K562 (cell line): Measurements from ENCODE around the gene FBXW11. TPM values are rescaled to one million over a fixed set of nuclear protein-coding genes. Genes with fewer than 3 reads are reported as not detected.
A peak's percentile ranks its signal among the peaks of the same experiment; 100 is the strongest.

Experiments
- ATAC-seq: fragments of 200-7000 bp; cut with Tn5 transposase; 3 replicates; pipeline ENCODE4 v1.9.1; 2020; ENCODE audit warnings: moderate library complexity
- BruUV-seq: library from RNA; stranded (reverse); fragments of 400-500 nt; replicated peaks from 2 replicates; lab custom pipeline; 2021; lab: Mats Ljungman, UMichigan
- CTCF ChIA-PET: fragments of 300-600 bp; formaldehyde crosslinking; extraction: SDS; loops from one replicate; lab custom pipeline; 2021; ENCODE audit warnings: low intra/inter-chr PET ratio; lab: Yijun Ruan, JAX
- POLR2A ChIA-PET: fragments of 300-600, 350-650 bp; sonication (Branson Sonifier 250); formaldehyde crosslinking; extraction: SDS; loops from one replicate; lab custom pipeline; 2021; ENCODE audit warnings: antibody characterized with exemption, inconsistent platforms; lab: Yijun Ruan, JAX
- DNase-seq, 4 experiments: peaks; one replicate each; pipeline versions ENCODE4 v3.0.0 to v3.0.0-alpha.2; 2011 to 2018; ENCODE audit warnings: low spot score in 3 of 4, mixed read lengths in 3 of 4; ENCODE audit errors: extremely low read depth in 1 of 4
- FAIRE-seq: peaks from 2 replicates; lab custom pipeline; 2011; peaks lifted over from hg19 to GRCh38; lab: Jason Lieb, UNC
- H2AFZ ChIP-seq: 2 replicates; pipeline ENCODE4 v1.6.0; 2011; ENCODE audit warnings: low read depth, low read length, control low read depth, inconsistent platforms
- H3K27ac ChIP-seq: fragments of 200-600 bp; 3 replicates; pipeline ENCODE4 v1.8.0; 2011; ENCODE audit warnings: low read depth, mild to moderate bottlenecking, control low read depth, inconsistent platforms, low read length, moderate library complexity, mixed read lengths; ENCODE audit errors: extremely low read depth
- H3K27me3 ChIP-seq, 2 experiments: fragments of 300-600 bp in 1 of 2; 2 replicates in 1 of 2; 3 replicates in 1 of 2; pipeline versions ENCODE4 v1.6.0 to v1.8.0; 2011; ENCODE audit warnings: inconsistent platforms in 2 of 2, low read length in 2 of 2, mild to moderate bottlenecking in 1 of 2, mixed read lengths in 1 of 2, moderate library complexity in 1 of 2; ENCODE audit not compliant: control insufficient read depth in 2 of 2, insufficient read depth in 2 of 2
- H3K36me3 ChIP-seq: fragments of 300-600 bp; 3 replicates; pipeline ENCODE4 v1.8.0; 2011; ENCODE audit warnings: mild to moderate bottlenecking, low read length, inconsistent platforms; ENCODE audit not compliant: control insufficient read depth, insufficient read depth
- H3K4me1 ChIP-seq, 2 experiments: fragments of 200-600 bp in 1 of 2; replicated peaks in 1 of 2; 2 replicates in 1 of 2; 3 replicates in 1 of 2; pipeline versions ENCODE4 v1.5.1 to v1.8.0; 2011; ENCODE audit warnings: inconsistent platforms in 2 of 2, low read length in 2 of 2, mild to moderate bottlenecking in 1 of 2, mixed read lengths in 1 of 2, moderate library complexity in 1 of 2; ENCODE audit not compliant: control insufficient read depth in 2 of 2, insufficient read depth in 2 of 2
- H3K4me2 ChIP-seq: 2 replicates; pipeline ENCODE4 v1.6.1; 2011; ENCODE audit warnings: low read length, control low read depth, inconsistent platforms, mixed read lengths; ENCODE audit not compliant: insufficient read depth
- H3K4me3 ChIP-seq: fragments of 200-600 bp; sonication (generic), shearing (Covaris generic); 2 replicates; pipeline ENCODE4 v1.5.1; 2016; ENCODE audit warnings: control low read depth, inconsistent platforms
- H3K79me2 ChIP-seq: fragments of 200-600 bp; 3 replicates; pipeline ENCODE4 v1.8.0; 2011; ENCODE audit warnings: low read length, inconsistent platforms; ENCODE audit not compliant: control insufficient read depth, insufficient read depth
- H3K9ac ChIP-seq, 2 experiments: 2 replicates each; pipeline versions ENCODE4 v1.6.0 to v1.6.1; 2011; ENCODE audit warnings: low read depth in 2 of 2, low read length in 2 of 2, control low read depth in 1 of 2, inconsistent platforms in 1 of 2, mild to moderate bottlenecking in 1 of 2, mixed read lengths in 1 of 2; ENCODE audit not compliant: insufficient read depth in 1 of 2
- H3K9me1 ChIP-seq: one replicate; pipeline ENCODE4 v1.6.0; 2011; ENCODE audit warnings: inconsistent platforms, mild to moderate bottlenecking, low read length, moderate library complexity; ENCODE audit not compliant: control insufficient read depth, insufficient read depth
- H3K9me3 ChIP-seq: replicated peaks from 2 replicates; pipeline ENCODE4 v1.5.1; 2011; ENCODE audit warnings: low read depth, low read length, inconsistent platforms; ENCODE audit not compliant: control insufficient read depth, insufficient read depth
- H4K20me1 ChIP-seq: replicated peaks from 2 replicates; pipeline ENCODE4 v1.6.1; 2011; ENCODE audit warnings: low read length, inconsistent platforms, mixed read lengths; ENCODE audit not compliant: control insufficient read depth, insufficient read depth
- ATF3 ChIP-seq, 2 experiments: fragments of 450-650 bp in 1 of 2; sonication (generic) in 1 of 2; formaldehyde crosslinking in 1 of 2; IDR thresholded peaks in 1 of 2; conservative IDR thresholded peaks in 1 of 2; 2 replicates each; pipeline versions ENCODE4 v1.6.1 to v1.8.1; 2016 to 2023; ENCODE audit warnings: mild to moderate bottlenecking in 2 of 2, moderate library complexity in 2 of 2, inconsistent platforms in 1 of 2, missing genetic modification reagents in 1 of 2
- CEBPB ChIP-seq: fragments of 450-650 bp; IDR thresholded peaks from 2 replicates; pipeline ENCODE4 v1.6.1; 2016; ENCODE audit warnings: missing genetic modification characterization, missing compliant biosample characterization
- MBD2 ChIP-seq: sonication (generic); IDR thresholded peaks from 2 replicates; pipeline ENCODE4 v1.6.1; 2016; ENCODE audit warnings: low read depth, borderline replicate concordance
- TRIM24 ChIP-seq, 2 experiments: fragments of 450-650 bp; IDR thresholded peaks; 2 replicates each; pipeline ENCODE4 v1.6.1; 2016
- ZNF407 ChIP-seq: fragments of 450-650 bp; IDR thresholded peaks from 2 replicates; pipeline ENCODE4 v1.6.1; 2016; ENCODE audit warnings: low read depth
- ZNF592 ChIP-seq: fragments of 450-650 bp; IDR thresholded peaks from 2 replicates; pipeline ENCODE4 v1.6.1; 2017; ENCODE audit warnings: antibody characterized with exemption, mild to moderate bottlenecking
- WGBS: fragments of 100-300 bp; shearing (Covaris generic); methylation state at CpG from one replicate; pipeline ENCODE4 v1.1.6; 2016; ENCODE audit warnings: low coverage, mixed read lengths; ENCODE audit not compliant: insufficient coverage; ENCODE audit errors: missing lambda C conversion rate; 5-methylcytosine and 5-hydroxymethylcytosine counted together
- in situ Hi-C: fragments of 300-500 bp; cut with MboI; formaldehyde crosslinking; loops from 4 replicates; pipeline ENCODE4 v1.15.0; 2018; ENCODE audit warnings: inconsistent platforms, mixed read lengths
- intact Hi-C: fragments of 100-400 bp; cut with micrococcal nuclease; formaldehyde crosslinking; loops from 2 replicates; pipeline ENCODE4 v1.14.2; 2022
- polyA plus RNA-seq, 8 experiments: library from polyadenylated mRNA; depleted of rRNA in 4 of 8; stranded (reverse) in 5 of 8; unstranded in 3 of 8; fragments of >200 nt; fragmentation: Nextera tagmentation in 2 of 8; fragmentation: Illumina TruSeq in 1 of 8; extraction: Ambion mirVana in 2 of 8; extraction: Trizol in 1 of 8; gene quantifications; 2 replicates each; pipeline versions ENCODE4 v1.2.1 to v1.2.3, GENCODE V29; 2011 to 2014; ENCODE audit warnings: inconsistent platforms in 1 of 8, missing spikeins in 1 of 8
- total RNA-seq, 7 experiments: library from RNA; depleted of rRNA in 6 of 7; stranded (reverse); fragments of >200 nt in 6 of 7; fragmentation: Illumina TruSeq in 2 of 7; extraction: Trizol in 2 of 7; gene quantifications; 2 replicates each; pipeline versions ENCODE4 v1.2.1 to v1.2.3, GENCODE V29; 2011 to 2021; ENCODE audit warnings: low replicate concordance in 1 of 7

FBXW11 gene
- total and polyA plus RNA-seq, 9 of the 15 experiments (the other 6 are each of a cell fraction or from before 2014, with no cell fraction given): 3.0 to 28.6 (median 23.6) TPM

GRCh38 chr5:171920765-171921391 lies 85.6 kb downstream of the FBXW11 start:
- POLR2A ChIA-PET: interaction anchor here (2.0 kb wide), 1 partner anchor 9 kb away, joined by 8 read pairs; no protein-coding TSS in a partner anchor
- H4K20me1 ChIP-seq: peaks cover 12% of the 10 kb centered on the region; the same call in 1 of the 2 replicates
- no peaks in the 10 kb centered on the region for H3K4me1 ChIP-seq
- peaks cover 16% of the 10 kb centered on the region; the same call in 2 of the 3 replicates for H3K79me2 ChIP-seq
- H3K9me1 ChIP-seq: no peaks in the 10 kb centered on the region
- FAIRE-seq: no peak
- H3K27ac ChIP-seq: no peak overlapping the region
- intact Hi-C loops (no loop called here), in situ Hi-C loops (no loop called here)
- H2AFZ ChIP-seq: no peak overlapping the region
- BruUV-seq: no TSS peak
- ATAC-seq: no peak
- no peaks in the 10 kb centered on the region for H3K9me3 ChIP-seq
- DNase-seq: no peak
- no peak overlapping the region for H3K4me3 ChIP-seq
- 72% methylated on average over 6 of the region's 6 CpGs for WGBS
- no peaks in the 10 kb centered on the region for H3K36me3 ChIP-seq
- H3K27me3 ChIP-seq: no peaks in the 10 kb centered on the region
- no peak overlapping the region for H3K9ac ChIP-seq
- H3K4me2 ChIP-seq: no peak overlapping the region
- CTCF ChIA-PET: no interaction called here
- no peak for TF ChIP-seq ZNF407
- peak; percentile 80 for TF ChIP-seq ATF3 (IDR thresholded peaks at IDR 0.05)
- TF ChIP-seq ATF3 (CRISPR knock-in tag; conservative IDR thresholded peaks at IDR 0.05): no peak
- no peak for TF ChIP-seq MBD2
- TF ChIP-seq CEBPB (tag): 0 out of 2 replicates have a peak, but pooled peaks have one; percentile 9
- TF ChIP-seq TRIM24 (IDR thresholded peaks at IDR 0.05): no peak
- no peak for TF ChIP-seq ZNF592
